GM18520 (cell line): ENCODE measurements around the gene PRCP.

Experiments used
- ATAC-seq: cut with Tn5 transposase; IDR thresholded peaks from one replicate; pipeline ENCODE4 v1.9.1; 2021; ENCODE audit not compliant: unreplicated experiment

Gene PRCP

GRCh38 chr11:82907371-82907770 is 7.1 kb upstream of the PRCP start:
- no peak for ATAC-seq

DNA sequence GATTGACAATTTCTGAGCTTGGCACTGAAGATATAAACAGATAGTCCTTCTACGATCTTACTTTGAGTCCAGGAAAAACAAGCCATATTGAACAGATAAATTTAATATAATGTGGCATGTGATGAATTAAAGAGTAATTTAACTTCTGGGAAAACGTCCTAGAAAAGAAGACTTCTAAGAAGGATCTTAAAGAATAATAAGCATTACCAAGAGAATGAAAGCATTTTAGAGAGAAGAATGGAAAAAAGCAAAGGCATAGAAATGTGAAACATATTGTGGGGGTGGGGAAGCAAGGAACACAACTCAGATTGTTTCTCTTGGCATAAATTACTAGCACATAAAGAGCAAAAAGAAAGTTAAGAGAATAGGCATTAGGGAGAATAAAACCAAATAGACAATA is 6.7 kb upstream of the PRCP start:
- ATAC-seq, result no peak

GRCh38 chr11:82906236-82906635 is 6.0 kb upstream of the PRCP start:
- no peak for ATAC-seq

- ATAC-seq, result no peak
These were observed 3.8 kb upstream of the PRCP start for GRCh38 chr11:82903843-82904586.

GRCh38 chr11:82902880-82903279 is 2.6 kb upstream of the PRCP start:
- ATAC-seq, result no peak

DNA sequence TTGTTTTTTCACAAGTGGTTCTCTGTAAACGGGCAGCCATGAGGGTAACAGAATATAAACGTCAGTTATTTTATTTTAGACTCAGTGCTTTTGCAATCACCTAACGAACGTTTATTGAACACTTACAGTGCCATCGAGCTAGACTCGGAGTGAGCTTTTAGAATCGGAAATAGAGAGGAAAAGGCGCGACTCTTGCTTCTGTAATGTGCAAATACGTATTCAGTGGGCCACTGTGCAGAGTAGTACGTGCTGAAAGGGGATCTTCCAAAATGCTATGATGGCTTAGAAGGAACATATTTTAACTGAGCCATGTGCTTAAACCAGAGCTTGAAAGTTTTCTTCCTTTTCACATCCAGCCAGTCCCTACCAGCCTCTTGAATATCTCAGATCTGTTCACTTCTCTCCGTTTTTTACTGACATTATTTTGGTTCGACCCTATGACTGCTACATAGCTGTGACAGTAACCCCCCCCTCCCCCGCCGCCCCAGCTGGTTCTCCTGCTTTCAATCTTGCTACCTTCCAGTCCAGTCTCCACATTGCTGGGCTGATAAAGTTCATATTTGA is 1.8 kb upstream of the PRCP start:
- ATAC-seq, result no peak

DNA sequence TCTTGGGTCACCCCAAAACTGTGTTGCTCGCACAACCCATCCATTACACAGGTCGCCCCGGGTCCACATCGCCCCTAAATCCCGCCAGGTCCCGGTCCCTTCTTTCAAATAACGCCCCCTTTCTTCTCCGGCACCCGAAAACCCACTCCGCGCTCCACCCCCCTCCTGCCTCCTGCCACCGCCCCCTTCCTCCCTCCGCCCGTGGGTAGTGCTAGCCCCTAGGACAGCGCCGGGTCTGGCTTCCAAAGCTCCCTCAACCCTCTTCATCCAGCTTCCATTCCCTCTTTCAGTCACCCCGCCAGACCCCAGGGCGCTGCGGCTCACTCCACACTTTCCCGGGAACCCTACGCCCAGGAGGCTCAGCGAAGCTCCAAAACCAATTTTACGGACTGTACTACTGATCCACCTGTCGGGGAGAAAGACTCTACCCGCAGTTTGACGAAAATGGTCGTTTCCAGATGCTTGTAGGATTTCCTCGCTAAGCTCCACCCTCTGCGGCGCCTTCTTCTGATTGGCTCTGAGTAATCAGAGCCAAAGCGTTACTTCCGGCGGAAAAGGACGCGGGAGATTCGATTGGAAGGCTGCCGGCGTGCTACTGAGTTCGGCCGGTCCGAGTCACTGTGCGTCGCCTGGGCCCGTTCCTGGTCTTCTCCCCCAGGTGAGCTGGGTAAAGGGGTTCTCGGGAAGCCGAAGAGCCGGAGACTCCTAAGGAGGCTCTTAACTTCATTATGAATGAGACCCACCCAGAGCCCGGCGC is 1.1 kb upstream of the PRCP start, which contains the start of gene DDIAS:
DDIAS (plus strand) TSS at position 572 of the 757 bp plus-strand sequence. CDS start 13,003 bp downstream, outside the sequence.
- peak; percentile 74 for ATAC-seq

GRCh38 chr11:82899957-82900276 is 313 bp downstream of the PRCP start:
- ATAC-seq, result no peak

DNA sequence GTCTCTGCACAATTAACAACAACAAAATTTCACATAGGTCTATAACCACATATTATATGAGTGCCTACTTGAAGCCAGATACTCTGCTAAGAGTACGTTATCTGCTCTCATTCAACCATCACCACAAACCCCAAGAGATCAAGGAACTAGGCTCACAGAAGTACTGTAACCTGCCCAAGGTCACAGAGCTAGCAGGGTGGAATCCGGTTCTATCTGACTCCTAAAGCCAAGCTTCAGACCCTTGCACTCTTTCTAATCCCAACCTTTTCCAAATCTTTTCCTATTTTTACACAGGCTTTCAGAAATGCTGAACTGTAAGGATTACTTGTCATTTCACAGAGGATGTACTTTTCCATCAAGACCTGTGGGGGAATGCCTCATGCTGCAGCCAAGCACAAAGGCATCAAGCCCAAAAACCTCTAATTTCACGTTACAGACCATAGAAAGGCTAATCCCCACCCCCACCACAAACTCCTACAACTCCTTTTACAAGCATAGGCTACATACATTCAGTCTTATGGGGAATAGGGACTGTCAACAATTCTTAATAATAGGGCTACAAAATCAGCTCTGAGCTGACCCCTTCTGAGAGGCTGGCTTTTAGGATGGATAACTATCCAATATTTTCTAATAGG is 927 bp downstream of the PRCP start:
- ATAC-seq, result no peak

GRCh38 chr11:82898241-82898640 is 2.0 kb downstream of the PRCP start:
- no peak for ATAC-seq

- no peak for ATAC-seq
These were observed 4.0 kb downstream of the PRCP start for GRCh38 chr11:82896183-82896582.

GRCh38 chr11:82895437-82896091 is 4.7 kb downstream of the PRCP start:
- ATAC-seq, result no peak

DNA sequence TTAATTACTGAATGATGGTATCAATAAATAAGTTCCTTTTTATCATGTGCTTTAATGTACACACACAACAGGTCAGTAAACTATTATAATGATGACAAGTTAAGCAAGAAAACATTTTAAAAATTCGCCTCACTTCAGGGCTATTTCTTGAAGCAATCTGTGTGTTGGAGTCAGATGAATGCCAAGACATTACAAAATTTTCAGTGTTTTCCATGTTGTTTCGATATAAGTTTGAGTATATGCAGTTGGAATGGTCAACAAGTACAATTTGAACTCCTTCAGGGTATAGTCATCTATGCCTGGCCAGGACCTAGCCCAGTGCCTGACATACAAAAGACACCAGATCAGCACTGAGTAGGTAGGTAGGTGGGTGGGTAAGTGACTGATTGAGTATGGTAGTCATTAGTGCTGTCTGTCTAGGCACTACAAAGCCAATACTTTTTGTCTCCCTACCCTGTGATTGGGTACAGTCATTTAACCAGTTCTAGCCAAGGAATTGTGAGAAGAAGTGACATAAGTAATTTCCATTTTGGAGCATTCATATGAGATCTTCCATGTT is 7.5 kb downstream of the PRCP start:
- ATAC-seq, result no peak

DNA sequence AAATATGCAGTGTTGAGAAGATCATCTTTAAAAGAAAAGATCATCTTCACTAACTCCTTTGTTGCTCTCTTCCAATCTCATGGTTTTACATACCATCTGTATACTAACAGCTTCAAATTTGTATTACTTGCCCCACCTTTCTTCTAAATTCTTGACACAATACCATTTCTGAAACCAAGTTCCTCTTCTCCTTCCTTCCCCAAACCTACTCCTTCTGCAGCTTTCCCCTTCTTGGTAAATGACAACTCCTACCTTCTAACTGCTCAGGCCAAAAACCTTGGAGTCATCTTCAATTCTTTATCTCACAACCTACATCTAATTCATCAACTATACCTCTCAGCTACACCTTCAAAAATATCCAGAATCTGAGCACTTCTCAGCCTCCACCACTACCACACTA is 9.3 kb downstream of the PRCP start:
- no peak for ATAC-seq

GRCh38 chr11:82890002-82890341 is 10.3 kb downstream of the PRCP start:
- ATAC-seq, result no peak

DNA sequence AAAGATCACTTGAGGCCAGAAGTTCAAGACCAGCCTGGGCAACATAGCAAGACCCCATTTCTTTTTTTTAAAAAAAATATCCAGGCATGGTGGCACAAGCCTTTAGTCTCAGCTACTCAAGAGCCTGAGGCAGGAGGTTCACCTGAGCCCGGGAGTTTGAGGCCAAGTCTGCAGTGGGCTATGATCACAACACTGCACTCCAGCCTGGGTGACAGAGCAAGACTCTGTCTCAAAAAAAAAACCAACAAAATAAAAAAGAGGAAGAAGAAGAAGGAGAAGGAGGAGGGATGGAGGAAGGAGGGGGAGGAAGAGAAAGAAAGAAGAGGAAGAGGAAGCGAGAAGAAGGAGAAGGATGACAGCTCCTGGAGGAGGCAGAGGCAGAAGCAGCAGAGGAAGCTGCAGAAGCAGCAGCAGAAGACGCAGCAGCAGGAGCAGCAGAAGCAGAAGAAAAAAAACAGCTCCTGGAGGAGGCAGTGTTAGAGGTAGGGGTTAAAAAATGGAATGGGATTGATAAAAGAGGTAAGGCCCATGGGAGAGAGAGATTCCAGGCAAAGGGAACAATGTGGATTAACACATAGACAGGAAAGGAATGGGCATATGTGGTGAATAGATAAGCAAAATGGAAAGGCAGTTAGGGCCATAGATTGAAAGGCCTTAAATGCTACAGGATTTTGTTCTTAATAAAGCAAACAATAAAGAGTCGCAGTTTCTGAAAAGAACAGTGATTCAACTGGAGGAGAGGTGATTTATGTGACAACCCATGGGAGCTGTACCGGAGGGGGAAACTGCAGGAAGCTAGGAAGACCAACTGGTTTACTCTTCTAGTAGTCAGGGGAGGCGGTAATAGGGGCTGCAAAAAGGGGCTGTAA is 10.9 kb downstream of the PRCP start:
- ATAC-seq, result no peak

DNA sequence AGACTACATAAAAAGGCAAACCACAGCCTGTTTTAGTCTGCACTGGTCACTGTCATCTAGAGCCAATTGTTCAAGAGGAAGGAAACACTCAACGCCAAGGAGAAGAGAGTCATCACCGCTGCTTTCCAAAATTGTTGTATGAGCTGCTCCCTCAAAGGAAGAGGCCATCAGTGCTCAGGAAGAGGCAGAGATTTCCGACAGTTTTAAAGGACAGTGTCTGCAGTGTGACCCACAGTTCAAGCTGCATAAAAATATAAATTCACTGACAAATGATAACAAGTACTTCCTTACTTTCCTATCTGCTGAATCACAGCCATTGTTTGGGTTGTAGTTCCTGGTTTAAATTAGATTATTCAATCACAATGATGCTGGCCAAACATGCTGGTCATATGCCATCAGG is 16.4 kb downstream of the PRCP start:
- ATAC-seq, result no peak

DNA sequence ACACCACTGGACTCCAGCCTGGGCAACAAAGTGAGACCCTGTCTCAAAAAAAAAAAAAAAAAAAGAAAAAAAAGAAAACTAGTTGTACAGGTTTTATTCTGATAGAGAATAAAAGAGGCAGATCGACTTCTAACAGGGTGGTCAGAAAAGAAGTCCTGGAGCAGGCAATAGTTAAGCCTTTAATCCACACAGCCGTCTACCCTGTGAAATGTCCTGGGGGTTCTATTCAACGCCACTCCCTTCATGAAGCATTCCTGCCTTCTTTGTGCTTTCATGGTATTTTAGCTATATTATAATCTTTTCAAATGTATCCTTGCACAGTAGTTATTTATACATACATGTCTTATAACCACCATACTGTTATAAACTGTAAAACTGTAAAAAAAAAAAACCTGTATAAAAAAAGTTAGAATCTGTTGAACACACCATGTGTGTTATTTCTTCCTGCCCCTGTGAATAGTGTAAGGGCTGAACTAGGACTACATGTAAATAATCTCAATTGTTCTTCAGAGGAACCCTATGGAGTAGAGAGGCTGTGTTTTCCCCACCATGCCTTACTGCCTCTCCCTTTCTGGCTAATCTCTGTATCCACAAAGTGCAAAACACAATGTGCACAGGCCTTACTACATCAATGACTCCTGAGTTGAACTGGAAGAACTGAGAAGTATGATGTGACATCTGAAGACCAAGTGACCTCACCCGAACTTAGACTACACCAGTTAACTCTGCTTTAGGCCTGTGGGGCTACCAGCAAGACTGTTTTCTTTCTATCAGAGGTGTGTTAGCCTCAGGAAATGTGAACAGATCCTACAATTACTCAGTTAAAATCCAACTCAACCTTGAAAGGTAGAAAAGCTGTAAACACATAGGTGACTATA is 25.3 kb downstream of the PRCP start:
- ATAC-seq, result no peak

GRCh38 chr11:82873919-82874333 is 26.3 kb downstream of the PRCP start:
- ATAC-seq, result no peak
